MCF 10A (cell line): ENCODE measurements around the gene LIM2. TPM values are rescaled to one million over a fixed set of nuclear protein-coding genes. Genes with fewer than 3 reads are reported as not detected.
"Not testable (repeated sequence)": the region's sequence is repeated elsewhere in the genome, so short reads cannot be mapped to it uniquely, and the experiment has no call there.

Experiments used
- BruUV-seq: library from RNA; stranded (reverse); fragments of 400-500 nt; replicated peaks from 2 replicates; lab custom pipeline; 2021; lab: Mats Ljungman, UMichigan
- CTCF ChIA-PET: fragments of 300-600 bp; sonication (Branson Sonifier 250); formaldehyde crosslinking; extraction: SDS; loops from one replicate; lab custom pipeline; 2021; ENCODE audit warnings: antibody characterized with exemption, inconsistent platforms; lab: Yijun Ruan, JAX
- POLR2A ChIA-PET: fragments of 300-600, 350-650 bp; sonication (Branson Sonifier 250); formaldehyde crosslinking; extraction: SDS; loops from one replicate; lab custom pipeline; 2020; ENCODE audit warnings: antibody characterized with exemption, inconsistent platforms; lab: Yijun Ruan, JAX
- DNase-seq: peaks from one replicate; pipeline ENCODE4 v3.0.0-alpha.2; 2018; ENCODE audit not compliant: unreplicated experiment
- H3K27ac Mint-ChIP-seq: one replicate; pipeline ENCODE4 v1.8.0; 2022; ENCODE audit warnings: mild to moderate bottlenecking, low read depth, mixed read lengths; ENCODE audit not compliant: unreplicated experiment
- H3K27me3 Mint-ChIP-seq: one replicate; pipeline ENCODE4 v1.8.0; 2022; ENCODE audit warnings: mixed read lengths; ENCODE audit not compliant: insufficient read depth, unreplicated experiment
- H3K36me3 Mint-ChIP-seq: one replicate; pipeline ENCODE4 v1.8.0; 2022; ENCODE audit warnings: mild to moderate bottlenecking, moderate library complexity, mixed read lengths; ENCODE audit not compliant: insufficient read depth, unreplicated experiment
- H3K4me1 Mint-ChIP-seq: one replicate; pipeline ENCODE4 v1.8.0; 2022; ENCODE audit warnings: mixed read lengths; ENCODE audit not compliant: insufficient read depth, unreplicated experiment
- H3K4me3 Mint-ChIP-seq: one replicate; pipeline ENCODE4 v1.8.0; 2022; ENCODE audit warnings: mild to moderate bottlenecking, moderate library complexity, mixed read lengths; ENCODE audit not compliant: unreplicated experiment
- H3K9me3 Mint-ChIP-seq: one replicate; pipeline ENCODE4 v1.8.0; 2022; ENCODE audit warnings: mixed read lengths; ENCODE audit not compliant: unreplicated experiment
- CTCF ChIP-seq: fragments of 200-600 bp; IDR thresholded peaks from one replicate; pipeline ENCODE4 v1.8.0; 2022; ENCODE audit warnings: antibody characterized with exemption, mild to moderate bottlenecking; ENCODE audit not compliant: unreplicated experiment
- intact Hi-C: fragments of 100-400 bp; cut with micrococcal nuclease; formaldehyde crosslinking; loops from 2 replicates; pipeline ENCODE4 v1.14.1; 2022
- total RNA-seq: library from RNA; stranded (reverse); gene quantifications from 2 replicates; pipeline ENCODE4 v1.2.3, GENCODE V29; 2022

The LIM2 gene
- total RNA-seq, 1 experiment from 2014 or later: not detected

DNA sequence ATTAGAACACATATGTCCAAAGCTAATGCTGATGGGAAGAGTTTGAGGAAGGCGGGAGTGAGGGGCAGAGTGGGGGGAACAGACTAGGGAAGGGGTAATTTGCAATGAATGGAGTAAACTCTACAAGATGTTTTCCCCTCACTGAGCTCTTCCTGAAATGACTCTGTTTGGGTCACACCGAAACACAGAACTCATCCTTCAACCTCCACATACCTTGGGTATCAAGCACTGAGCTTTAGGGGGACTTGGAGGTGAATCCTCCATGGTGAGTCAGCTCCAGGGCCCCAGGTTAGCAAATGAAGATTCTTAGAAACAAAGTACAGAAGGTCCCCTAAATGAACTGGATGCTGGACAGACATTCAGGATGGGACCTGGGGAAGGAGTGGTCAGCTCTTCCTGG is 30.9 kb upstream of the LIM2 start:
- no peaks in the 10 kb centered on the region for H3K27me3 Mint-ChIP-seq
- no peak for TF ChIP-seq CTCF
- no peak for DNase-seq
- H3K4me1 Mint-ChIP-seq: no peaks in the 10 kb centered on the region
- H3K27ac Mint-ChIP-seq: no peak overlapping the region
- BruUV-seq: no TSS peak
- ChIA-PET POLR2A (interaction anchor here (0.6 kb wide), 1 partner anchor 13 kb away, joined by 3 read pairs; no protein-coding TSS in a partner anchor), CTCF (interaction anchor here (0.8 to 2.6 kb wide), 2 partner anchors 14 to 97 kb away, joined by 3 to 9 read pairs; no protein-coding TSS in a partner anchor)
- intact Hi-C loops: no loop called here
- no peak overlapping the region for H3K4me3 Mint-ChIP-seq
- no peaks in the 10 kb centered on the region for H3K36me3 Mint-ChIP-seq
- no peaks in the 10 kb centered on the region for H3K9me3 Mint-ChIP-seq

GRCh38 chr19:51417810-51418157 is 30.0 kb upstream of the LIM2 start:
- no peak overlapping the region for H3K27ac Mint-ChIP-seq
- H3K36me3 Mint-ChIP-seq: no peaks in the 10 kb centered on the region
- no peaks in the 10 kb centered on the region for H3K4me1 Mint-ChIP-seq
- H3K4me3 Mint-ChIP-seq: no peak overlapping the region
- CTCF ChIA-PET: interaction anchor here (0.6 to 2.6 kb wide), 6 partner anchors 19 to 1227 kb away, joined by 3 to 9 read pairs (median 4); no protein-coding TSS in a partner anchor
- no peaks in the 10 kb centered on the region for H3K9me3 Mint-ChIP-seq
- DNase-seq: no peak
- POLR2A ChIA-PET: interaction anchor here (0.9 kb wide), 1 partner anchor 78 kb away, joined by 3 read pairs; no protein-coding TSS in a partner anchor
- no peaks in the 10 kb centered on the region for H3K27me3 Mint-ChIP-seq
- TF ChIP-seq CTCF: no peak
- no TSS peak for BruUV-seq
- intact Hi-C loops: no loop called here

- no peaks in the 10 kb centered on the region for H3K27me3 Mint-ChIP-seq
- DNase-seq: no peak
- H3K4me1 Mint-ChIP-seq: no peaks in the 10 kb centered on the region
- no peak within 1 kb of the TSS for H3K27ac Mint-ChIP-seq
- ChIA-PET POLR2A (interaction anchor here (0.9 kb wide), 1 partner anchor 78 kb away, joined by 3 read pairs; no protein-coding TSS in a partner anchor), CTCF (interaction anchor here (0.6 to 2.6 kb wide), 6 partner anchors 19 to 1227 kb away, joined by 3 to 9 read pairs (median 4); no protein-coding TSS in a partner anchor)
- no peaks in the 10 kb centered on the region for H3K9me3 Mint-ChIP-seq
- H3K36me3 Mint-ChIP-seq: no peaks in the 10 kb centered on the region
- BruUV-seq: no TSS peak
- TF ChIP-seq CTCF: no peak
- intact Hi-C loops: no loop called here
- no peak within 1 kb of the TSS for H3K4me3 Mint-ChIP-seq
Measured at GRCh38 chr19:51417107-51417809, 29.5 kb upstream of the LIM2 start, which contains the start of gene SIGLEC10. TSS of gene SIGLEC10 (minus strand) at chr19:51417642. CDS start at chr19:51417581, 61 bp downstream.

DNA sequence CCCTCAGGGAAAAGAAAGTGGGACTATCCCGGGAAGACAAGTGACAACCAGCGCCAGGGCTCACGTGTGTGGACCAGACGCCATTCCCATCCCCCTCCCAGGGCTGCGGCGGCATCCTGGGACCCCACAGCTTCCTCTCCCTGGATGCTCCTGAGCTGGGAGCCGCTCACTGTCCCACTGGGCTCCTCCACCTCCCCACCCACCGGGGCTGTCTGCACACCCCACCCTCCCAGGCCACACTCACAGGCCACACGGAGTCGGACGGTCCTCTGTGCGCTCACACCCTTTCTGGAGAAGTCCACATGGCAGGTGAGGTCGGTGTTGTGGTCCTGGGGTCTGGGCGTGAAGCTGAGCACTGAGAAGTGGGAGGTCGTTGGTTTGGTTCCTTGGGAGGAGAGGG is 28.6 kb upstream of the LIM2 start:
- CTCF ChIA-PET: interaction anchor here (1.7 to 2.6 kb wide), 2 partner anchors 56 to 99 kb away, joined by 6 to 9 read pairs; no protein-coding TSS in a partner anchor
- H3K36me3 Mint-ChIP-seq, H3K27me3 Mint-ChIP-seq, H3K9me3 Mint-ChIP-seq, H3K4me1 Mint-ChIP-seq, intact Hi-C loops, H3K27ac Mint-ChIP-seq, BruUV-seq, POLR2A ChIA-PET, H3K4me3 Mint-ChIP-seq, DNase-seq: not testable (repeated sequence)
